GM18499 (cell line): ENCODE measurements around the gene LMO2.
"Not testable (repeated sequence)": the region's sequence is repeated elsewhere in the genome, so short reads cannot be mapped to it uniquely, and the experiment has no call there.

ENCODE experiments used
- ATAC-seq: cut with Tn5 transposase; IDR thresholded peaks from one replicate; pipeline ENCODE4 v1.9.1; 2021; ENCODE audit warnings: moderate number of reproducible peaks; ENCODE audit not compliant: insufficient read depth, unreplicated experiment

LMO2 gene

GRCh38 chr11:33891714-33892327, at the start of gene LMO2:
LMO2 (minus strand) TSS chr11:33892076; CDS start chr11:33869716, 22,360 bp downstream.
- ATAC-seq, result no peak

GRCh38 chr11:33940538-33940815, 48.6 kb upstream of the LMO2 start:
- no peak for ATAC-seq

GRCh38 chr11:33936725-33937604, 45.1 kb upstream of the LMO2 start:
- ATAC-seq, result no peak

GRCh38 chr11:33935461-33936456, 43.9 kb upstream of the LMO2 start:
- no peak for ATAC-seq

GRCh38 chr11:33935005-33935404, 43.1 kb upstream of the LMO2 start:
- no peak for ATAC-seq

- no peak for ATAC-seq
Observed at GRCh38 chr11:33934450-33934849, 42.6 kb upstream of the LMO2 start.

- no peak for ATAC-seq
Observed at GRCh38 chr11:33933602-33934001, 41.7 kb upstream of the LMO2 start.

- no peak for ATAC-seq
Observed at GRCh38 chr11:33932721-33933120, 40.8 kb upstream of the LMO2 start.

GRCh38 chr11:33931739-33932366, 40.0 kb upstream of the LMO2 start:
- ATAC-seq, result not testable (repeated sequence)

- no peak for ATAC-seq
Observed at GRCh38 chr11:33931067-33931466, 39.2 kb upstream of the LMO2 start.

GRCh38 chr11:33930317-33931021, 38.6 kb upstream of the LMO2 start:
- ATAC-seq, result no peak

GRCh38 chr11:33928564-33928963, 36.7 kb upstream of the LMO2 start:
- no peak for ATAC-seq

GRCh38 chr11:33926671-33927552, 35.0 kb upstream of the LMO2 start:
- no peak for ATAC-seq

GRCh38 chr11:33924341-33924740, 32.5 kb upstream of the LMO2 start:
- ATAC-seq, result no peak

GRCh38 chr11:33923626-33924025, 31.8 kb upstream of the LMO2 start:
- ATAC-seq, result no peak

- ATAC-seq, result peak; percentile 85
Observed at GRCh38 chr11:33920838-33921613, 29.1 kb upstream of the LMO2 start.

- ATAC-seq, result no peak
Observed at GRCh38 chr11:33919645-33920044, 27.8 kb upstream of the LMO2 start.

GRCh38 chr11:33917402-33917801, 25.5 kb upstream of the LMO2 start:
- not testable (repeated sequence) for ATAC-seq
